BLaER1 treated with 17β-estradiol and CSF1 and Interleukin-3, amounts not matched to agents 10 nM and 100 nM (cell line): ENCODE data around the gene STRAP.
A peak's percentile ranks its signal among the peaks of the same experiment; 100 is the strongest.
"Not testable (repeated sequence)": the region's sequence is repeated elsewhere in the genome, so short reads cannot be mapped to it uniquely, and the experiment has no call there.

Source experiments
- H3K27ac ChIP-seq, 11 experiments: shearing (Covaris generic); formaldehyde crosslinking; 2 replicates each; pipeline ENCODE4 v1.8.1; 2022
- H3K27me3 ChIP-seq, 11 experiments: shearing (Covaris generic); formaldehyde crosslinking; 2 replicates each; pipeline ENCODE4 v1.8.1; 2022
- H3K36me3 ChIP-seq, 11 experiments: shearing (Covaris generic); formaldehyde crosslinking; 2 replicates each; pipeline ENCODE4 v1.8.1; 2022
- H3K4me1 ChIP-seq, 10 experiments: shearing (Covaris generic); formaldehyde crosslinking; 2 replicates each; pipeline ENCODE4 v1.8.1; 2022
- H3K4me2 ChIP-seq, 11 experiments: shearing (Covaris generic); formaldehyde crosslinking; 2 replicates each; pipeline ENCODE4 v1.8.1; 2022
- H3K4me3 ChIP-seq, 10 experiments: shearing (Covaris generic); formaldehyde crosslinking; 2 replicates each; pipeline ENCODE4 v1.8.1; 2022
- H3K9ac ChIP-seq, 11 experiments: shearing (Covaris generic); formaldehyde crosslinking; 2 replicates each; pipeline ENCODE4 v1.8.1; 2022
- H3K9me3 ChIP-seq, 11 experiments: shearing (Covaris generic); formaldehyde crosslinking; replicated peaks in 1 of 11; 2 replicates each; pipeline ENCODE4 v1.8.1; 2022
- H4K20me1 ChIP-seq, 11 experiments: shearing (Covaris generic); formaldehyde crosslinking; 2 replicates each; pipeline ENCODE4 v1.8.1; 2022
- Cebpa-rat ChIP-seq, 11 experiments: shearing (Covaris generic); IDR thresholded peaks; 2 replicates each; pipeline ENCODE4 v1.8.1; 2022

Gene STRAP

GRCh38 chr12:15862840-15863239, 19.3 kb upstream of the STRAP start:
- Histone ChIP-seq H3K36me3 (no peaks in the 10 kb centered on the region), H3K27me3 (no peaks in the 10 kb centered on the region), H3K4me2 (peak overlapping the region in 3 of 11 experiments; percentile 50 to 61 (median 56); a peak in 5 of 22 replicates), H3K4me1 (peaks cover 15 to 36% (median 26%) of the 10 kb centered on the region in 10 experiments), H3K9ac (no peak overlapping the region), H3K4me3 (no peak overlapping the region), H4K20me1 (no peaks in the 10 kb centered on the region), H3K9me3 (0 out of 22 replicates have a peak, but pooled peaks cover 0 to 8% (median 0%) of the 10 kb centered on the region in 11 experiments), H3K27ac (no peak overlapping the region)
- no peak for TF ChIP-seq Cebpa-rat (IDR thresholded peaks at IDR 0.05)

DNA sequence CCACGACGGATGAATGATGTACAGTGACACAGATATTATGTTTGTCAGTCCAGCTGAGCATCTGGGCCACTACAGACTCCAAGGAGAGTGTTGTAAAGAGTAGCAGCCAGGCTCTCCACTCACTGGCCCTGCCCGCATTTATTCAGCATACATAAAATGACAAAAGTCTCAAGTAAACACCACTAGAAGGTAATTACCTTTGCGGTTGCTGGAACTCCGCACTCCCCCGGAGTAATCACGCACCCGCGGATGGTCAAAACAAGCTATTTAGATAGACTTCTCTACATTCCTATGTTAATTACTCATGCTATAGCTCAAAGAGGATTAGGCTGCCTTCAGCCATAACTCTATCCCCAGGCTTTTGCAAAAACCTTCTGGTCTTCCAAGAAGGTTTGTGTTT, 18.8 kb upstream of the STRAP start:
- Histone ChIP-seq H3K4me1 (peaks cover 15 to 34% (median 24%) of the 10 kb centered on the region in 10 experiments), H3K9me3 (0 out of 22 replicates have a peak, but pooled peaks cover 0 to 8% (median 0%) of the 10 kb centered on the region in 11 experiments), H3K4me2 (peak overlapping the region; percentile 2 to 61 (median 41); a peak in 15 of 22 replicates), H3K4me3 (no peak overlapping the region), H3K9ac (no peak overlapping the region), H3K27me3 (no peaks in the 10 kb centered on the region), H3K36me3 (no peaks in the 10 kb centered on the region), H3K27ac (no peak overlapping the region), H4K20me1 (no peaks in the 10 kb centered on the region)
- no peak for TF ChIP-seq Cebpa-rat (IDR thresholded peaks at IDR 0.05)

DNA sequence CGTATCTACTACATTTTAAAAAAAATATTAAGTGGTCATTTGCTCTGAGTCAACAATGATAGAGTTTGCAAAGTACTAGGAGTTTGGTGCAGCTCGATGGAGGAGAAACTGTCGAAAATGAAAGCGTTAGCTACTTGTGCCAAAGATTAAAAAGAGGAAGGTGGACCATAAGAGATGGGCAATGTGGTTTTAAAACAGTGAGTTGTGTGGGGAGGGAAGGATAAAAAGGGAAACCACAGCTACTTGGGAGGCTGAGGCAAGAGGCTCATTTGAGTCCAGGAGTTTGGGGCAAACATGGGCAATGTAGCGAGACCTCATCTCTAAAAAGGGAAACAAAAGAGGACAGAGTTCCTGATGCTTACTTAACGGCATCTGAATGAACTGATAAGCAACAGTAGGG, 18.2 kb upstream of the STRAP start:
- Histone ChIP-seq H3K4me2 (peak overlapping the region; percentile 2 to 61 (median 41); a peak in 17 of 22 replicates), H3K27ac (0 out of 22 replicates have a peak overlapping the region, but pooled peaks of 1 of the 11 experiments have one; percentile 14), H3K9ac (no peak overlapping the region), H4K20me1 (no peaks in the 10 kb centered on the region), H3K36me3 (no peaks in the 10 kb centered on the region), H3K4me3 (no peak overlapping the region; a peak in 1 of 20 replicates), H3K4me1 (peaks cover 10 to 28% (median 18%) of the 10 kb centered on the region in 10 experiments), H3K9me3 (peaks cover 0 to 12% (median 0%) of the 10 kb centered on the region in 11 experiments; a peak in 7 of 22 replicates), H3K27me3 (no peaks in the 10 kb centered on the region)
- peak in 3 of 11 experiments; percentile 30 to 57 (median 41); a peak in 3 of 22 replicates for TF ChIP-seq Cebpa-rat (IDR thresholded peaks at IDR 0.05)

GRCh38 chr12:15868186-15868585, 14.0 kb upstream of the STRAP start:
- no peak for TF ChIP-seq Cebpa-rat (IDR thresholded peaks at IDR 0.05)
- no peaks in the 10 kb centered on the region for H3K27me3 ChIP-seq
- H3K4me3 ChIP-seq: no peak overlapping the region
- H3K4me1 ChIP-seq: peaks cover 8 to 20% (median 16%) of the 10 kb centered on the region in 10 experiments
- no peak overlapping the region for H3K4me2 ChIP-seq
- no peak overlapping the region for H3K9ac ChIP-seq
- no peaks in the 10 kb centered on the region for H4K20me1 ChIP-seq
- no peaks in the 10 kb centered on the region for H3K36me3 ChIP-seq
- peaks cover 0 to 19% (median 7%) of the 10 kb centered on the region in 11 experiments; a peak in 8 of 22 replicates for H3K9me3 ChIP-seq
- no peak overlapping the region for H3K27ac ChIP-seq

DNA sequence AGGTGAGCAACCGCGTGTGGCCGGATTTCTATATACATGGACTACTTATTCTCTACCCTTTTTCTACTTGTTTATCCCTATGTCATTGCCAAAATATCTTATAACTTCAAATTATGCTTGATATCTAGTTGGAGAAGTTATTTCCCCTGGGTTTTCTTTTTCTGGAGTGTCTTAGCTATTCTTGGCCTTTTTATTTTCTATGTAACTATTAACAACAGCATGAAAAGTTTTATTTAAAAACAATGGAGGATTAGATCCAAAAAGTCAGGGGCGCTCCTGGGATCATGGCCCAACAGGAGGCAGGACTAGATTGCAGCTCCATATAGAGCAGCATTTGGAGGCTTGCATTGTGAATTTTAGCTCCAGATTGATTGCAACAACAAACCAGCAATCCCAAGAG, 8.6 kb upstream of the STRAP start:
- peaks cover 0 to 25% (median 15%) of the 10 kb centered on the region in 11 experiments; a peak in 18 of 22 replicates for H3K9me3 ChIP-seq
- TF ChIP-seq Cebpa-rat (IDR thresholded peaks at IDR 0.05): no peak
- peaks cover 0 to 8% (median 0%) of the 10 kb centered on the region in 10 experiments; a peak in 3 of 20 replicates for H3K4me1 ChIP-seq
- H3K27ac ChIP-seq: no peak overlapping the region
- H4K20me1 ChIP-seq: no peaks in the 10 kb centered on the region
- no peak overlapping the region for H3K4me2 ChIP-seq
- H3K36me3 ChIP-seq: no peaks in the 10 kb centered on the region
- no peak overlapping the region for H3K4me3 ChIP-seq
- H3K9ac ChIP-seq: no peak overlapping the region
- H3K27me3 ChIP-seq: no peaks in the 10 kb centered on the region

DNA sequence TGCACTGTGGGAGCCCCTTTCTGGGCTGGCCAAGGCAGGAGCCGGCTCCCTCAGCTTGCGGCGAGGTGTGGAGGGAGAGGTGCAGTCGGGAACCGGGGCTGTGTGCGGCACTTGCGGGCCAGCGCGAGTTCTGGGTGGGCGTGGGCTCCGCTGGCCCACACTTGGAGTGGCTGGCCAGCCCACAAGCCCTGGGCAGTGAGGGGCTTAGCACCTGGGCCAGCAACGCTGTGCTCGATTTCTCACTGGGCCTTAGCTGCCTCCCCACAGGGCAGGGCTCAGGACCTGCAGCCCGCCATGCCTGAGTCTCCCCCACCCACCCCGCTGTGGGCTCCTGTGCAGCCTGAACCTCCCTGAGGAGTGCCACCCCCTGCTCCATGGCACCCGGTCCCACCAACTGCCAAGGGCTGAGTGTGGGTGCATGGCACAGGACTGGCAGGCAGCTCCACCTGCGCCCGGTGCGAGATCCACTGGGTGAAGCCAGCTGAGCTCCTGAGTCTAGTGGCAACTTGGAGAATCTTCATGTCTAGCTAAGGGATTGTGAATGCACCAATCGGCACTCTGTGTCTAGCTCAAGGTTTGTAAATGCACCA, 7.5 kb upstream of the STRAP start:
- not testable (repeated sequence) for H3K27ac ChIP-seq

GRCh38 chr12:15875863-15876262, 6.3 kb upstream of the STRAP start:
- peak overlapping the region in 8 of 11 experiments; percentile 13 to 41 (median 23); a peak in 7 of 22 replicates for H3K4me2 ChIP-seq

More for the DNA sequence above, 7.5 kb upstream of the STRAP start:
- H4K20me1 ChIP-seq, H3K9ac ChIP-seq, H3K4me3 ChIP-seq, H3K27me3 ChIP-seq, H3K4me1 ChIP-seq, H3K4me2 ChIP-seq, H3K36me3 ChIP-seq: not testable (repeated sequence)
- H3K9me3 ChIP-seq: peaks cover 0 to 19% (median 14%) of the 10 kb centered on the region in 11 experiments; a peak in 16 of 22 replicates

GRCh38 chr12:15879413-15879812, 2.8 kb upstream of the STRAP start:
- H3K9ac ChIP-seq: no peak overlapping the region
- H3K4me2 ChIP-seq: no peak overlapping the region
- H3K36me3 ChIP-seq: peaks cover 0 to 8% (median under 1%) of the 10 kb centered on the region in 11 experiments; a peak in 13 of 22 replicates
- peaks cover 8 to 31% (median 20%) of the 10 kb centered on the region in 10 experiments for H3K4me1 ChIP-seq
- no peak for TF ChIP-seq Cebpa-rat (IDR thresholded peaks at IDR 0.05)
- H4K20me1 ChIP-seq: peaks cover 8 to 21% (median 18%) of the 10 kb centered on the region in 11 experiments; a peak in 19 of 22 replicates
- H3K9me3 ChIP-seq: peaks cover 0 to 11% (median 8%) of the 10 kb centered on the region in 11 experiments; a peak in 15 of 22 replicates
- no peak overlapping the region for H3K27ac ChIP-seq
- H3K27me3 ChIP-seq: no peaks in the 10 kb centered on the region
- H3K4me3 ChIP-seq: no peak overlapping the region

More at GRCh38 chr12:15875863-15876262, 6.3 kb upstream of the STRAP start:
- Histone ChIP-seq H3K27me3 (no peaks in the 10 kb centered on the region), H3K36me3 (no peaks in the 10 kb centered on the region), H3K4me1 (peaks cover 0 to 8% (median 0%) of the 10 kb centered on the region in 10 experiments; a peak in 4 of 20 replicates), H3K9me3 (peaks cover 0 to 17% (median 11%) of the 10 kb centered on the region in 11 experiments; a peak in 15 of 22 replicates), H3K4me3 (no peak overlapping the region), H4K20me1 (no peaks in the 10 kb centered on the region), H3K9ac (no peak overlapping the region), H3K27ac (no peak overlapping the region)
- no peak for TF ChIP-seq Cebpa-rat (IDR thresholded peaks at IDR 0.05)

- H3K9ac ChIP-seq: no peak overlapping the region
- H3K27ac ChIP-seq: no peak overlapping the region
- H3K4me3 ChIP-seq: no peak overlapping the region
- TF ChIP-seq Cebpa-rat (IDR thresholded peaks at IDR 0.05): no peak
- H4K20me1 ChIP-seq: peaks cover 18 to 34% (median 31%) of the 10 kb centered on the region in 11 experiments; a peak in 21 of 22 replicates
- H3K27me3 ChIP-seq: no peaks in the 10 kb centered on the region
- H3K9me3 ChIP-seq: no peaks in the 10 kb centered on the region
- H3K4me2 ChIP-seq: 0 out of 22 replicates have a peak overlapping the region, but pooled peaks of 1 of the 11 experiments have one; percentile 88
- peaks cover 7 to 22% (median 14%) of the 10 kb centered on the region in 11 experiments; a peak in 20 of 22 replicates for H3K36me3 ChIP-seq
- peaks cover 13 to 39% (median 27%) of the 10 kb centered on the region in 10 experiments for H3K4me1 ChIP-seq
These were observed 1.5 kb upstream of the STRAP start for GRCh38 chr12:15880721-15881120.
